HG02571 (cell line): ENCODE measurements around the gene VPS52.
A peak's percentile ranks its signal among the peaks of the same experiment; 100 is the strongest.
"Not testable (repeated sequence)": the region's sequence is repeated elsewhere in the genome, so short reads cannot be mapped to it uniquely, and the experiment has no call there.

Source experiments
- ATAC-seq: cut with Tn5 transposase; IDR thresholded peaks from one replicate; pipeline ENCODE4 v1.9.1; 2021; ENCODE audit warnings: mild to moderate bottlenecking, moderate library complexity; ENCODE audit not compliant: unreplicated experiment

Gene VPS52

GRCh38 chr6:33252759-33253158 lies 18.9 kb downstream of the VPS52 start:
- no peak for ATAC-seq

GRCh38 chr6:33251395-33252012 lies 20.2 kb downstream of the VPS52 start:
- ATAC-seq = no peak

GRCh38 chr6:33250731-33251130 lies 20.9 kb downstream of the VPS52 start:
- ATAC-seq = no peak

- no peak for ATAC-seq
Measured at GRCh38 chr6:33249732-33250630, 21.7 kb downstream of the VPS52 start.

GRCh38 chr6:33248932-33249731 lies 22.5 kb downstream of the VPS52 start:
- peak; percentile 86 for ATAC-seq

- ATAC-seq = peak; percentile 3
Measured at GRCh38 chr6:33248643-33248931, 23.1 kb downstream of the VPS52 start.

- no peak for ATAC-seq
Measured at GRCh38 chr6:33247977-33248642, 23.6 kb downstream of the VPS52 start.

- ATAC-seq = no peak
Measured at GRCh38 chr6:33243476-33243875, 28.2 kb downstream of the VPS52 start.

GRCh38 chr6:33241968-33242367 lies 29.7 kb downstream of the VPS52 start:
- ATAC-seq = no peak

- no peak for ATAC-seq
Measured at GRCh38 chr6:33237741-33238140, 33.9 kb downstream of the VPS52 start.

GRCh38 chr6:33236852-33237251 lies 34.8 kb downstream of the VPS52 start:
- ATAC-seq = no peak

- no peak for ATAC-seq
Measured at GRCh38 chr6:33236328-33236727, 35.3 kb downstream of the VPS52 start.

- no peak for ATAC-seq
Measured at GRCh38 chr6:33235221-33235634, 36.4 kb downstream of the VPS52 start.

GRCh38 chr6:33226503-33227120 lies 45.1 kb downstream of the VPS52 start:
- not testable (repeated sequence) for ATAC-seq

GRCh38 chr6:33217681-33218080 lies 54.0 kb downstream of the VPS52 start:
- no peak for ATAC-seq

- no peak for ATAC-seq
Measured at GRCh38 chr6:33217246-33217645, 54.4 kb downstream of the VPS52 start.

- no peak for ATAC-seq
Measured at GRCh38 chr6:33216117-33216649, 55.5 kb downstream of the VPS52 start.

GRCh38 chr6:33215271-33216116 lies 56.2 kb downstream of the VPS52 start:
- no peak for ATAC-seq

GRCh38 chr6:33213989-33214335 lies 57.7 kb downstream of the VPS52 start:
- ATAC-seq = no peak
